NCI-H345 treated with DMSO at 0.1 percent for 48 hours (cell line): ENCODE results near the gene ERMAP.
A peak's percentile ranks its signal among the peaks of the same experiment; 100 is the strongest.
"Not testable (repeated sequence)": the region's sequence is repeated elsewhere in the genome, so short reads cannot be mapped to it uniquely, and the experiment has no call there.

Source experiments
- DNase-seq: peaks from one replicate; lab custom pipeline; 2025; ENCODE audit not compliant: unreplicated experiment; lab: John Stamatoyannopoulos, UW

The ERMAP gene

DNA sequence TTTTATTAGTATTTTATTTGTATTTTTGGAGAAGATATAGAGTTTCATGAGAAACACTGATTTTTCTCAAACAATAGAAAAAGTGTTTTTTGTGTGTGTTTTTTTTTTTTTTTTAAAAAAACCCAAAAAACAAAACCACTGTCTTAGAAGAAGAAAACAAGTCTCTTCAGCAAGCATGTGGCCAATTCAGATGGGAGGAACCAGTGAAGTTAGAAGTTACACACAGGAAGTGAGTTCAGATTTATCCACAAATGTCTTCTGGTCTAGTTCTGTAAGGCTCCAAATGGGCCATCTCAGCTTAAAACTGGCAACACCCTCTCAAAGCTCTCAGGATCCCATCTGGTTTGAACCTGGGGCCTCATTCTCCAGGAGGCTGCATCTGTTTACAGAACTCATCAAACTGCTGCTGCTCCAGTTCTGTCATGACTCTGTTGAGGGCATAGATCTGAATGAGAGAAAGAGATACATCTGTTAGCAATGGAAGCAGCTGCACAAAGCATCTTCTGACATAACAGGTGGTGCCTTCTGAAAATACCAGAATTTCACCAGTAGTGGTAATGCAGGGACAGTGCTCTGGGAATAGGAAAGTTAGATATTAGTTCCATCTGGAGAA is 9.8 kb upstream of the ERMAP start:
- no peak for DNase-seq

DNA sequence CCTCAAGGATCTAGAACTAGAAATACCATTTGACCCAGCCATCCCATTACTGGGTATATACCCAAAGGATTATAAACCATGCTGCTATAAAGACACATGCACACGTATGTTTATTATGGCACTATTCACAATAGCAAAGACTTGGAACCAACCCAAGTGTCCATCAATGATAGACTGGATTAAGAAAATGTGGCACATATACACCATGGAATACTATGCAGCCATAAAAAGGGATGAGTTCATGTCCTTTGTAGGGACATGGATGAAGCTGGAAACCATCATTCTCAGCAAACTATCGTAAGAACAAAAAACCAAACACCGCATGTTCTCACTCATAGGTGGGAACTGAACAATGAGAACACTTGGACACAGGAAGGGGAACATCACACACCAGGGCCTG is 2.1 kb upstream of the ERMAP start:
- not testable (repeated sequence) for DNase-seq

DNA sequence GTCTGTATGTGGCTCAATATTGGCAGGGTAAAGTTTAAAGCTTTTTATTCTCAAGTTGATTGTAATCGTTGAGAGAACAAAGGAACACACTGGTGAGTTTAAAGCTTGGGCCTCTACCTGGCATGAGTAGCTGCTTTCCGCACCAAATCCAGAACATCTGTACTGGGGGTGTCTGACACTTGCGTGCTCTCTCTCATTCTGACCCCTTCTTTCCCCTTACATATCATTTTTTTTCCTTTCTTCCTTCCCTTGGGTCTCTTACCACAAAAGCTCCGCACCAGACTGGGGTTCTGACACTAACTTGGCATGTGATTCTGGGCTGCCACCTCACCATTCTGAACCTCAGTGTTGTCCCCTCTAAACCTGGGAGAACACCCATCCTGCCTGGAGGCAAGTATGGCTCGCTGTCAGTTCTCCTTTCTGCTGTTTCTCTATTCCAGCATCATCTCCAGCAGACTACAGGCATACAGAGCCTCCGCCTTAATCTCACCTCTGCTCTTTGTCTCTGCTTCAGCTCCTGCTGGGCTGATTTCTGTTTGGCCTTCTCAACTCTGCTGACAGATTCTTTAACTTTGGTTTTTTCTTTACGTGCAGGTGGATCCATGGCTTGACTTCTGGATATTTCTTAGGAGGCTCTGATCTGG is 859 bp upstream of the ERMAP start:
- DNase-seq: peak; percentile 43

DNA sequence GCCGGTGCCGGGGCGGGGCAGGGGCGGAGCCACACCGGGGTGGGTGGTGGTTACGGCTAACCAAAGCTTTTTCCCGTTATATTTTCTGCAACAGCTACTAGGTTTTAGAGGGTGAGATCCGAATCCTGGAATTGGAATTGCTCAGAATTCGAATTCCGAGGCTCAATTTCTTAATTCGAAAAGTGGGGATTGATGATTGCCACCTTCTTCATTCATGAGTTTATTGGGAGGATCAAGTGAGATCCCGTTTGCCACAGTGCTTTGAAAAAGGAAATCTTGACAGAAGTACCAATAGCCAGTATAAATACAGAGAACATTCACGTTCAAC is 482 bp downstream of the ERMAP start:
- DNase-seq: no peak

DNA sequence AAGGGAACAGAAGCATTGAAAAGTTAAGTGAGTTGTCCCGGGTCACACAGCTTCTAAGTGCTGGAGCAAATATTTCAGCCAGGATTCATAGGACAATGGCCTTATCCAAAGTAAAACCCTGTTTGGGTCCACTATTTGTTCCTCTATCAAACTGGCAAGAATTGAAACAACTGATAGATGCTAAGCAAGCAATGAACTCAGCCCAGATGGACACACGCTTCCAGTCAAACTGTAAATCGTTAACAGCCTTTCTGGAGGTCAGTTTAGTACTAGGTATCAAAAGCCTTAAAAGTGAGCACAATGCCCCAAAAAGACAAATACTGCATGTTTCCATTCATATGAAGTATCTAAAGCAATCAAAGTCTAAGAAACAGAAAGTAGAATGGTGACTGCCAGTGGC is 1.1 kb downstream of the ERMAP start:
- DNase-seq: no peak

DNA sequence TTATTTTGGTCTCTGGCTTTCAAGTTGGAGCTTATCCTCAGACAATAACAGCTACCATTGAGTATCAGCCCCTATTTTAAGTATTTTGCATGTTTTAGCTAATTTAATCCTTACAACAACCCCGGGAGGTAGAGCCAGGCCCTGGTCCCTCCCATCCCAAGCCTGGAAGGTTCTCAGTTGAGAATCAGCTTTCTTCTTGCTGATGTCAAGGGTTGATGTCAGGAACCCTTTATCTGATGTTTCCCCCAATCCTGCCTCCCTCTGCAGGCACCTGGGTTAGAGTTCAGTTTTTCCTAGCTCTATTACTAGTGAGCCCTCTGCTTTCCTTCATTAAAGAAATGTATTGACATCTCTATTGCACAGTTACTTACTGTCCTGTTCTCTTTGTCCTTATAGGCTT is 3.9 kb downstream of the ERMAP start:
- no peak for DNase-seq

DNA sequence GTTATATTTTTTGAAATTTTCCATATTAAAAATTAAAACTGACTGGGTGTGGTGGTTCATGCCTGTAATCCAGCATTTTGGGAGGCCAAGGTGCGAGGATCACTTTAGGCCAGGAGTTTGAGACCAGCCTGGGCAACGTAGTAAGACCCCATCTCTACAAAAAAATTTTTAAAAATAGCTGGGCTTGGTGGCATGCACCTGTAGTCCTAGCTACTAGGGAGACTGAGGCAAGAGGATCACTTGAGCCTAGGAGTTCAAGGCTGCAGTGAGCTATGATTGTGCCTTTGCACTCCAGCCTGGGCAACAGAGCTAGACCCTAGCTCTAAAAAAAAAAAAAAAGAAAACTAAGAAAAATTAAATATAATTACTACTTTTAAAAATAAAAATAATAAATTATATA is 4.8 kb downstream of the ERMAP start:
- DNase-seq: no peak

DNA sequence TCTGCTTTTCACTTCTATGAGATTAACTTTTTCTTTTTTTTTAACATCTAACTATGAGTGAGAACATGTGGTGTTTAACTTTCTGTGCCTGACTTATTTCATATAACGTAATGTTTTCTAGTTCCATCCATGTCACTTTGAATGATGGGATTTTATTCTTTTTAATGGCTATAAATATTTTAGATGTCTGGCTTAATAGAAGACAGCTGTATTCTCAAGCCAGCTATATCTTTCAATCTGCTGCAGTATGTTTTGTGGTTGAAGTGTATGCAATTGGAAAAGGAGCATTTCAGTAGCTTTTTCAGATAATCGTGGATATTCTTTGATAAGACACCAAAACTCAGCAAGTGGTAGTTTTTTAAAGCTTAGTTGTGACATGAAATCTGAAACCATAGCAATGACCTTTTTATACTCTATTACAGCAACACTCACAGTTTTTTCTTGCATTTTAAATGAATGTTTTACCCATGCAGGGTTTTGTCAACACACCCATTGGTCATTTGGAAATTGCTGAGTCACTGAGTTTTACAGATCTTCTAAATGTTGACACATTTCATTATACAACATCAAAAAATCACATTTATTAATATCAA is 6.0 kb downstream of the ERMAP start:
- DNase-seq: no peak

DNA sequence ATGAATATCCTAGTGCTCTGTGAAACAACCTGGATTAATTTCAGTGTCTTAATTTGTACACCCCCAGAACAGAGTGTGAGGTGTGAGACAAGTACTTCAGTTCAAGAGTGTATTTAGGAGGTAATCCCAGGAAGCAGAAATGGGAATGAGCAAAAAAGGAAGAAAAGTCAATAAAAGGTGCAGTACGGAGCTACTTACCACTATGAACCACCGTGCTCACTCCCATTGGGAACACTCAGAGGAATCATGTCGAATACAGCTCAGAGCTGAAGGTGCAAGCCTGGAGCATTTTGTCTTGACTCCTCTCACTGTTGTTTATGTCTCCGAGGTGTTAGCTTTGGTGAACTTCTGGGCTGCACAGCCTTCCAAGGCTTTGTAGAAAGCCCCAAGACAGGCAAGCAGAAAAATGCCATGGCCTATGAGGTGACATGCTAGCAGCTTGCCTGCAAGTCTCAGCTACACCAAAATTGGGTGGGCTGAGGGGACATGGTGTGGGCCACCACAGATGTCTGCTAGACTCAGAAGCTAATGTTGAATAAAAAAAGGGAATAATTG is 7.6 kb downstream of the ERMAP start:
- no peak for DNase-seq

DNA sequence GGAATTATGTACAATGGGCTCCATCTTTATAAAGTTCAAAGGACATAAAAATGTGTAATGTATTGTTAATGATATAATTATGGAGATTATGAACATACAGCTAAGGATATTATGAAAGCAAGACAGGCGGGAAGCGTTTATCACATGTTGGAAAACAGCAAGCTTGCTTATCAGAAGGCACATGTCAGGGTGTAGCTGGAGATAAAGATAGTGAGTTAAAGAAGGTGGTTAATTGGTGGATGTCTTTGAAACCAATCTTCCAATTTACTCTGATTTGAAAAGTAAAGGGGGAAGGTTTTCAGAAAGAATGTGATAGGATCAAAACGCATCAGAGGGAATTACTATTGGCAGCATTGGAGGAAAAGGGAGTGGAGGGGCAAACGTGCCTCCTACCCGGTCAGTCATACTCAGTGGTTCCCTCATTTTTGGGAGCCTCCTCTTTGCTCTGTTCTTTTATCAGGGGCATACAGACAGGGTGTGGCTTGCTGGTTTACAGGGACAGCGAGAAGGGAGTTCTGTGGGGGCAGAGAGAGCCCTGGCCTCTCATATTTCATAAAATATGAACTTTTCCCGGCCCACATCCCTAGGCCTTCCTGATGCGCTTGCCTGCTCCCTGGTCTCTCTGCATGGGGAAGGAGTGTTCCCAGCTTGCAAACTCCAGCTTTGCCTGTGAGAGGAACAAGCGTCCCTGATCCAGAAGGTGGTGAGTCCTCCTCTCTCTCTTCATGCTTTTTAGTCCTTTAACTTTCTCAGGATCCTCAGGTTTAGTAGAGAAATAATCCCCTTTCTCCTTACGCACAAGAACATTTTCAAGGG is 8.3 kb downstream of the ERMAP start:
- no peak for DNase-seq

DNA sequence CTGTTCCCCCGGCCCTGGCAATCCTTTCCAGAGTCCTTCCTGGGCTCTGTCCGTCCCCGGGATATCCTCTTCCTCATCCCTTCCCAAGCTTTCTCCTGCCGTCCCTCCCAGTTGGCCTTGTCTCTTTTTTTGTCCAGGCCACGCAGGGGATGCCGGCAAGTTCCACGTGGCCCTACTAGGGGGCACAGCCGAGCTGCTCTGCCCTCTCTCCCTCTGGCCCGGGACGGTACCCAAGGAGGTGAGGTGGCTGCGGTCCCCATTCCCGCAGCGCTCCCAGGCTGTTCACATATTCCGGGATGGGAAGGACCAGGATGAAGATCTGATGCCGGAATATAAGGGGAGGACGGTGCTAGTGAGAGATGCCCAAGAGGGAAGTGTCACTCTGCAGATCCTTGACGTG is 13.7 kb downstream of the ERMAP start:
- no peak for DNase-seq

DNA sequence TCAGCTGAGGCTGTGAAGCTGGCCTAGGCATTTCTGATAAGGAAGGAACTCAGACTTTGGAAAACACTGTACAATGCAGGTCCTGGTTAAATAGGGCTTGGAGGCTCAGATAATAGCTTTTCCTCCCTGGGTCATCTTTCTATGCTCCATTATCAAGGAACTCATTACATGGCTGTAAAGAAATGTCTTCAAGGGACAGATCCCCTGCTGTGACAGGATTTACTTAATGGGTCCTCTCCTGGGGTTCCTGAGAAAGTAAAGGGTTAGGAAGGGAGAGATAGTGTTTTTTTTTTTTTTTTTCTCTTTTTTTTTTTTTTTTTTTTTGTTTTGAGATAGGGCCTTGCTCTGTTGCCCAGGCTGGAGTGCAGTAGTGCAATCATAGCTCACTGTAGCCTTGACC is 14.4 kb downstream of the ERMAP start:
- DNase-seq: no peak

DNA sequence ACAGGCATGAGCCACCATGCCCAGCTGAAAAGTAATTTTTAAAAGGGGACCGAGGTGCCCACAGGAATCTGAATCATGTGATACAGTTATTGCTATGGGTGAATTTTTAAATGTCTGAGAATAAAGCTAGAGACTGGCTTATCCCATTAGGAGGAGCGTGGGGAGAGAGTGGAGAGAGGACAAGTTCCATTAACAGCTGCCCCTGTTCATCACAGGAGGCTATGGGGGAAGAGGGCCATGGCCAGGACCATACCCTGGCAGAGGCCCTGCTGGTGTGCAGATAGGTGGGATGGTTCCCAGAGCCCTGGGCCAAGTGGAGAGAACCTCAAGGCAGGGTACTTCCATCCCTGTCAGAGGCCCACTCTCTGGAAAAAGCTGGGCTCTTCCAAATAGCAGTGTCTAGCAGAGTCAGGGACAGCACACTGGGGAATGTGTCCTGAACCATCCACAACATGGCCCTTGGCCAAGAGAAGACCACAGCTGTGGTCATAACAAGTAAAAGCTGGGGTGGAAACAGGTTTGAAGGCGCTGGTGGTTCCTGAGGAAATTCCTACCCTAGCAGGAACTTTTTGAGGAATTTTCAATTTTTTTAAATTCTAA is 15.8 kb downstream of the ERMAP start:
- no peak for DNase-seq

DNA sequence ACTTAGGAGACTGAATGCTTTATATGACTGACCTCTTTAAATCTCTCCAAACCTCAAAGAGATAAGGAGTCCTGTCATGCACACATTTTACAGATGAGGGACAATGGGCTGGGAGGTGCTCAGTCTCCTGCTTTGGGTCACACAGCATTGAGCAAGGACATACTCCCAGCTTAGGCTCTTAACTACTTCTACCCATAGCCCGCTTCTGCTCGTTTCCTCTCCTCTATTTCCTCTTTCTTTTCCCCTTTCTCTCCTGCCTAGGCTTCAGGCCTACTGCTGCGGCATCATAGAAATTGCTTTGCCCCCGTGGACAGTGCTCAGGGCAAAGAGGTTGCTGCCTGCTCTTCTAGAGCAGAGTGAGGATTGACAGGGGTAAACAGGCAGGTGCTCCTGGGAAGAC is 17.1 kb downstream of the ERMAP start:
- no peak for DNase-seq

DNA sequence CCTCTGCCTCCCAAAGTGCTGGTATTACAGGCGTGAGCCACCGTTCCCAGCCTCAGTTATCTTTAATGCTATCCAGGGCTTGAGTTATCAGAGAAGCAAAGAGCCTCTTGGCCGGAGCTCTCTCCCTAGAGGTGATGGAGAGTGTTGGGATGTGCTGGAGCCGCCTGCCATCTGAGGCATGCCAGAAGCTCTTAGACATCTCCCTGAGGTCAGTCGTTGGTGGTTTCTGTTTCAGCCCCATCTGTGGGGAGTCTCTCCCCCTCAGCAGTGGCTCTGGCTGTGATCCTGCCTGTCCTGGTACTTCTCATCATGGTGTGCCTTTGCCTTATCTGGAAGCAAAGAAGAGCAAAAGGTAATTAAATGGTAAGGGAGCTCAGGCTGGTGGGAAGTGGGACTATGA is 17.9 kb downstream of the ERMAP start:
- no peak for DNase-seq

DNA sequence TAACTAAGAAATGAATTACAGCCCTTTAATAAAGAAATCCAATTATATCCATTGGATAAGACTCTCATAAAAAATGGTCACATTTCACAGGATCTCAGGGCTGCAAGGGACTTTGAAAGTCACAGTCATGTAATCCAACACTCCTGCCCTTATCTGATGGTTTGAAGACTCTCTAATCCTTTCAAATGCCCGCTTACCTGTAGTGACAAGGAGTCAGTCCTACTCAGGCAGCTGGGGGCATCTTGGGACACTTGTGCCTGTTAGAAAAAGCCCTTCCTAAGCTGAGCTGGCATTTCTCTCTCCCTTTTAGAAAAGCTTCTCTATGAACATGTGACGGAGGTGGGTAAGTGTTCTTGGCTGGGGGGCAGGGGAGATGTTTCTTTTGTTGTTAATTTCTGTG is 18.5 kb downstream of the ERMAP start:
- DNase-seq: no peak

DNA sequence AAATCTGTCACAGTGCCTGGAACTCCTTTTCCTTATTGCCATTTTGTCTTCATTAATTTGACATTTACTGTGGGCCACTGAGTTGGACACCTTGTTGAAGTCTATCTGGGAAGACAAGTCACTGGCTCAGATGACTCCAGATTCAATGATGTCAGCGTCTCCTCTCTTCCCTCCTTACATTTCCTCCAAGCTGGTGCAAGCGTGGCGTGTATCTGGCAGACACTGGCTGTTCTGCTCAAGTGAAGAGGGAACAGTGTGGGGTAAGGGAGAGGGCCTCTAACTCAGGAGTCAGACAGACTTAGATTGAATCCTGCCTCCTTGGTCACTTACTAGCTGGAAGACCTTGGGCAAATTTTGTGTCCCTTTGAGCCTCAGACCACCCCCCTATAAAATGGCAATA is 20.8 kb downstream of the ERMAP start:
- no peak for DNase-seq

DNA sequence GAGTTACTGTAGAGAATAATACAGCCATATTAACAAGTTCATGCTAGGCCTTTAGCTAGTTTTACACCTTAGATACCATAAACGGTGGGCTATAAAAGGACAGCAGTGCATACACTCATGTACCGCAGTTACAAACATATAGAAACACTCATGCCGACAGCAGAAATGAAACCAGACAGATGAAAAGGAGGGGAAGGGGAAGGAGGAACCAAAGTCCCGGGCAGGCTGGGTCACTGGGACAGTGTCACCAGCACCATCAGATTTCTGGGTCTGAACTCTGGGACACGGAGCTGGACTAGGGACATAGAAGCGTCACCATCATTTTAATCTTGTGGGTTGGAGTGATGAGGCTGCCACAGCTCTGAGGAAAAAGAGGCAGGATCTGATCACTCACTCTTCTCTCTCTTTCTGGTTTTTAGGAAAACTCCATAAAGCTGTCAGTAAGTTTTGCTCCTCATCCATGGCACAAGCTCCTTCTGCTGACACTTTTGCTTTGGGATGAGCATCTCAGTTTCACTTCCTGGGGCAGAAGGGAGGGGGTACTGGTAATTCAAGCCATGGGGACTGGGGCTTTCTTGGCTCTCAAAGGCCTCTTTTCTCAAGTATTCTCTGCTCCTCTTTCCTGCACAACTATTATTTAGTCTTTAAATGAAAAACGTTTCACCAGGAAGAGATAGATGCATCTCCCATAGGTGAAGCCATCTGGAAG is 21.7 kb downstream of the ERMAP start:
- no peak for DNase-seq

DNA sequence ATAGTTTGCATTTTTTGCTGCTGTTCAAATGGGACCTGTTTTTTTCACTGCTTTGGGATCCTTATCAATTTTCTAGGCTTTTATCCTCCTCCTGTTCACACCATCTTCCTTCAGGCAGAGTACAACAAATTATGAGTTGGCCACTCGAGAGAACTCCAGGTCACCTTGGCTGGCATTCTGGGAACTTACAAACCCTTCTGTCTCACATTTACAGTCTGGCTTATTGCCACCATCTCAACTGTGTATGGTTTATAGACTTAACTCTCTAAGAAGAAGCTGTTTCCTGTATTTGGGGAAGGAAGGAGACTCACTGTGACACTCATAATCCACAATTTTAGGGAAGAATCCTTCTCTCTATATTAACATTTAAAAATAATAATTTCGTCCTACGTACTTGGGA is 24.1 kb downstream of the ERMAP start:
- no peak for DNase-seq

DNA sequence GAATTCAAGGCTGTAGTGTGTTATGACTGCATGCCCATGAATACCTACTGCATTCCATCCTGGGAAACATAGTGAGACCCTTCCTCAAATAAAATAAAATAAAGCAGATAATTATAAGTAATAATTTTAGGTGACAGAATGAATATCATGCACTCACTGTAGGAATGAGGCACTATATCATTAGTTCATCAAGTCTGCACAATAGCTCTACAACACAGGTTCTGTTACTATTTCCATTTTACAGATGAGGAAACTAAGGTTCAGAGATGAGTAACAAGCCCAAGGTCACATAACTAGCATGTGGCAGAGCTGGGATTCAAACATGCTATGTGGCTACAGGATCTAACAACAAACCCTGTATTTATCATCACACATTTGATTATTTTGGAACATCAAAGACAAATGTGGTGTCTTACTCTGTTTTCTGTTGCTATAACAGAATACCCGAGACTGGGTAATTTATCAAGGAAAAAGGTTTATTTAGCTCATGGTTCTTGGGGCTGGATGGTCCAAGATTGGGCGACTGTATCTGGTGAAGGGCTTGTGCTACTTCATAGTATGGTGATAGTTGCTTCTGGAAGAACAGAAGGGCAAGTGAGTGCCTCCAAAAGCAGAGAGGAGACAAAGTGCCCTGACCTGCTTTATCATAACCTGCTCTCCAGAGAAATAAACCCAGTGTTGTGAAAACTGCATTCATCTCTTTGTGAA is 24.7 kb downstream of the ERMAP start:
- no peak for DNase-seq
